ENCODE measurements around the gene TNKS1BP1. TPM values are rescaled to one million over a fixed set of nuclear protein-coding genes. Genes with fewer than 3 reads are reported as not detected.

TNKS1BP1 gene
- total RNA-seq, 4 donors from 2014 or later = 74.3 to 122 (median 119) TPM

DNA sequence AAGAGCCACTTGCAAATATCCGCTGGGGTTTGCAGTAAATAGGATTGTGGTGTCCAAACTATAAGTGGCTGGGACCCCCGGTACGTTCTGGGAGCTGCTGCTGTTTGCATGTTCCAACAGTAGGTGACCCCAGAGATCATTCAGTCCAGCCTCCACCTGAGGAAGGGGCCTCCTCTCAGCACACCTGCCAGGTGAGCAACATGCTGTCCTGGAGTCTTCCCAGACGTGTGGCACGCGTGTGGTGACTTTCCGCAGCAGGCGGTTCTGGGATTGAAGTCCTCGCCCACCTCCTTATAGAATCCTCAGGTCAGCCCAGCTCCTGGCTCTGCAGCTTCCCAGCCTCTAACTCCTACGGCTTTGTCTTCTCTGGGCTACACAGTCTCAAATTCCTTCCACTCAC lies 20.1 kb upstream of the TNKS1BP1 start:
- DNase-seq = no peak
- in situ Hi-C loops (cut with MboI; ENCODE audit: low pct_ligation_motif_present in 1 of 4, low pct_unique_long_range_greater_than_20kb in 1 of 4, low sequenced_read_pairs in 3 of 4) = loop anchor here in 3 of 4 donors (10.0 to 25.0 kb wide), 3 partner anchors 142 to 300 kb away; partner anchors contain the start of gene YPEL4 (in 3 of the 3)

DNA sequence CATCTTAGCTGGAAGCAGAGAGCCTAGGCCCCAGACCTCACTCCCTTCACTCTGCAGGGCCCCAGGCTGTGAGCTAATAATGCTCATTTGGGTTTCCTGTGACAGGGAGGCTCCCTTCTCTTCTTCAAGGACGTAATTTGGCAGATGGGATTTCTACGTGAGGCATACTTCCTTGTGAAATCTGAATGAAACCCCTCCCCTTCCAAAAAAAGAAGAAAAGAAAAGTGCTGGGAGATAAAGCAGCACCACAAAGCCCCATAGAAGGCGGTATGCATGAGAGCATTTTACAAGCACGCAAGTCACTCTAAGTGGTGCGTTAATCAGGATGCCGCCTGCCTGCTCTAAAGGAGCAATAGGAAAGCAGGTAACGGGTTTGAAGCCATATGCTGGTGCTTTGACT lies 19.1 kb upstream of the TNKS1BP1 start:
- TF ChIP-seq, protein P1, sequence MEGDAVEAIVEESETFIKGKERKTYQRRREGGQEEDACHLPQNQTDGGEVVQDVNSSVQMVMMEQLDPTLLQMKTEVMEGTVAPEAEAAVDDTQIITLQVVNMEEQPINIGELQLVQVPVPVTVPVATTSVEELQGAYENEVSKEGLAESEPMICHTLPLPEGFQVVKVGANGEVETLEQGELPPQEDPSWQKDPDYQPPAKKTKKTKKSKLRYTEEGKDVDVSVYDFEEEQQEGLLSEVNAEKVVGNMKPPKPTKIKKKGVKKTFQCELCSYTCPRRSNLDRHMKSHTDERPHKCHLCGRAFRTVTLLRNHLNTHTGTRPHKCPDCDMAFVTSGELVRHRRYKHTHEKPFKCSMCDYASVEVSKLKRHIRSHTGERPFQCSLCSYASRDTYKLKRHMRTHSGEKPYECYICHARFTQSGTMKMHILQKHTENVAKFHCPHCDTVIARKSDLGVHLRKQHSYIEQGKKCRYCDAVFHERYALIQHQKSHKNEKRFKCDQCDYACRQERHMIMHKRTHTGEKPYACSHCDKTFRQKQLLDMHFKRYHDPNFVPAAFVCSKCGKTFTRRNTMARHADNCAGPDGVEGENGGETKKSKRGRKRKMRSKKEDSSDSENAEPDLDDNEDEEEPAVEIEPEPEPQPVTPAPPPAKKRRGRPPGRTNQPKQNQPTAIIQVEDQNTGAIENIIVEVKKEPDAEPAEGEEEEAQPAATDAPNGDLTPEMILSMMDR (IDR thresholded peaks at IDR 0.05) = no peak
- TF ChIP-seq POLR2AphosphoS5 (IDR thresholded peaks at IDR 0.05) (no peak), EP300 (IDR thresholded peaks at IDR 0.05; ENCODE audit: low read depth) (no peak), POLR2A (IDR thresholded peaks at IDR 0.05) (no peak)
- no peaks in the 10 kb centered on the region for H3K27me3 ChIP-seq
- no peak for DNase-seq
- H3K4me3 ChIP-seq = no peak overlapping the region
- no peak overlapping the region for H3K27ac ChIP-seq
- no peaks in the 10 kb centered on the region for H3K9me3 ChIP-seq
- in situ Hi-C loops (cut with MboI; ENCODE audit: low pct_ligation_motif_present in 1 of 4, low pct_unique_long_range_greater_than_20kb in 1 of 4, low sequenced_read_pairs in 3 of 4) = loop anchor here in 3 of 4 donors (10.0 to 25.0 kb wide), 3 partner anchors 143 to 301 kb away; partner anchors contain the start of gene YPEL4 (in 3 of the 3)
- WGBS, 2 donors (ENCODE audit: low coverage in 1 of 2) = 80 to 81% methylated on average over 7 of the region's 7 CpGs
- no peaks in the 10 kb centered on the region for H3K36me3 ChIP-seq
- intact Hi-C loops (cut with DNase I; ENCODE audit: low total_unique reads) = no loop called here
- peaks cover 0 to 3% (median 0%) of the 10 kb centered on the region in 4 donors for H3K4me1 ChIP-seq

More for the DNA sequence above, 20.1 kb upstream of the TNKS1BP1 start:
- H3K27ac ChIP-seq = no peak overlapping the region
- WGBS, 2 donors (ENCODE audit: low coverage in 1 of 2) = 84 to 91% methylated on average over 3 to 10 of the region's 10 CpGs
- no peaks in the 10 kb centered on the region for H3K9me3 ChIP-seq
- H3K4me3 ChIP-seq = no peak overlapping the region
- intact Hi-C loops (cut with DNase I; ENCODE audit: low total_unique reads) = no loop called here
- H3K4me1 ChIP-seq = peaks cover 0 to 7% (median 0%) of the 10 kb centered on the region in 4 donors
- no peaks in the 10 kb centered on the region for H3K27me3 ChIP-seq
- TF ChIP-seq POLR2A (IDR thresholded peaks at IDR 0.05) (no peak), POLR2AphosphoS5 (IDR thresholded peaks at IDR 0.05) (no peak)
- H3K36me3 ChIP-seq = no peaks in the 10 kb centered on the region

DNA sequence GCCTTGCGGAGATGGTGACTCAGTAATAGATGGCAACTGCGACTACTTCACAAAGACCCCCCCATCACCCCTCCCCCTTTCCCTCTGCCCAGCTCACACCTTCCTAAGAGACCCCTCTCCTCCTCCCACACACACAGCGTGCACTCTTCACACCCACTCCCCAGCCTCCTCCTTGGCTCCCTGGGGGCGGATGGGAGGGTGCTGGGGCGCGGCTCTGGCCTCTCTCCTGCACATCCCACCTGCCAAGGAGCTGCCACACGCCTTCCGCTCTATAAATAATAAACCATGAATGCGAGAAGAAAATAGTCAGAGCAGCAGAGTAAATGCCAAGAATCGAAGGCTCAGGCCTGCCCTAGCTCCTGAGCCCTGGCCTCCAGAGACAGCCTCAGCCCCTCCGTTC lies 17.9 kb upstream of the TNKS1BP1 start:
- no peak for DNase-seq
- Histone ChIP-seq H3K4me3 (no peak overlapping the region), H3K4me1 (peaks cover 0 to 3% (median 0%) of the 10 kb centered on the region in 4 donors), H3K27ac (no peak overlapping the region), H3K36me3 (no peaks in the 10 kb centered on the region), H3K9me3 (no peaks in the 10 kb centered on the region), H3K27me3 (no peaks in the 10 kb centered on the region)
- TF ChIP-seq, protein P1 (IDR thresholded peaks at IDR 0.05) = no peak
- TF ChIP-seq POLR2A (IDR thresholded peaks at IDR 0.05) (no peak), POLR2AphosphoS5 (IDR thresholded peaks at IDR 0.05) (no peak), EP300 (IDR thresholded peaks at IDR 0.05; ENCODE audit: low read depth) (no peak)
- WGBS, 2 donors (ENCODE audit: low coverage in 1 of 2) = 78 to 81% methylated on average over 9 to 11 of the region's 11 CpGs
- intact Hi-C loops (cut with DNase I; ENCODE audit: low total_unique reads) (no loop called here), in situ Hi-C loops (cut with MboI; ENCODE audit: low pct_ligation_motif_present in 1 of 4, low pct_unique_long_range_greater_than_20kb in 1 of 4, low sequenced_read_pairs in 3 of 4) (loop anchor here in 3 of 4 donors (10.0 to 25.0 kb wide), 3 partner anchors 145 to 302 kb away; partner anchors contain the start of gene YPEL4 (in 3 of the 3))

DNA sequence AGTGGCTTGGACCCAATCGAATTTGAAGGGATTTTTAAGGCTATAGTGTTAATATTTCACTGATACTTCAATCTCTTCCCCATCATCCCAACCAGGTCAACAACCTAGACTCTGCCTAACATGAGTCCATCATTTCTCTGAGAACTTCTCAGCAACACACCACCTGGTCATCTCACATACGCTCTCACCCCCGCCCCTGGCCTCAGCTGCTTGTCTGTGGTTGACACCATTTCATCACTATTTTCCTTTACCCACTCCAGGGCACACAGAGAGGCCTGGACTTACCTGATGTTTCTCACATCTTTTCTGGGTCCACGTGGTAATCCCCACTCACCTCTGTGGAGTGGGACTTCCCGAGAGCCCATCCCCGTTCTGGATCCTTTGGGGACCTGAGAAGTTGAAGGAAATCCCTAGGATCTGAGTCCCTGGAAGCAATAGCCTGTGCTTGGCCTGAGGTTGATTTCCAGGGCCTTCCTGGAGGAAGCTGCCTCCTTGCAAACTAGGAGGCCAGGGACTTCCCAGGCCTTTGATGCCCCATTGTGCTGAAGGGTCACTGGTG lies 16.6 kb upstream of the TNKS1BP1 start:
- in situ Hi-C loops (cut with MboI; ENCODE audit: low pct_ligation_motif_present in 1 of 4, low pct_unique_long_range_greater_than_20kb in 1 of 4, low sequenced_read_pairs in 3 of 4) = loop anchor here in 3 of 4 donors (10.0 to 25.0 kb wide), 3 partner anchors 146 to 303 kb away; partner anchors contain the start of gene YPEL4 (in 3 of the 3)
- no peak for DNase-seq

More for the DNA sequence above, 16.6 kb upstream of the TNKS1BP1 start:
- H3K27ac ChIP-seq = no peak overlapping the region
- no peak overlapping the region for H3K4me3 ChIP-seq
- no peaks in the 10 kb centered on the region for H3K36me3 ChIP-seq
- TF ChIP-seq POLR2A (IDR thresholded peaks at IDR 0.05) (no peak), EP300 (IDR thresholded peaks at IDR 0.05; ENCODE audit: low read depth) (no peak), POLR2AphosphoS5 (IDR thresholded peaks at IDR 0.05) (no peak)
- TF ChIP-seq, protein P1 (IDR thresholded peaks at IDR 0.05) = no peak
- 74% methylated on average over 6 of the region's 6 CpGs; no CpG with 5 or more reads in 1 of the 2 donors for WGBS, 2 donors (ENCODE audit: low coverage in 1 of 2)
- no peaks in the 10 kb centered on the region for H3K27me3 ChIP-seq
- no peaks in the 10 kb centered on the region for H3K9me3 ChIP-seq
- H3K4me1 ChIP-seq = peaks cover 0 to 5% (median 1%) of the 10 kb centered on the region in 4 donors
- intact Hi-C loops (cut with DNase I; ENCODE audit: low total_unique reads) = no loop called here

Measured in transverse colon (tissue), 4 donors.